ENCODE data around the gene SETD2. TPM values are rescaled to one million over a fixed set of nuclear protein-coding genes. Genes with fewer than 3 reads are reported as not detected.
"Not testable (repeated sequence)": the region's sequence is repeated elsewhere in the genome, so short reads cannot be mapped to it uniquely, and the experiment has no call there.

The SETD2 gene
- total RNA-seq, 1 experiment from 2014 or later: 37.0 TPM

- no peak for DNase-seq (ENCODE audit: low spot score)
- in situ Hi-C loops (cut with HindIII; ENCODE audit: low sequenced_read_pairs): no loop called here
Observed at GRCh38 chr3:47108546-47108945, 55.4 kb downstream of the SETD2 start.

GRCh38 chr3:47104259-47104658, 59.7 kb downstream of the SETD2 start:
- in situ Hi-C loops (cut with HindIII; ENCODE audit: low sequenced_read_pairs): no loop called here
- DNase-seq (ENCODE audit: low spot score): no peak

GRCh38 chr3:47103619-47104018, 60.3 kb downstream of the SETD2 start:
- no peak for DNase-seq (ENCODE audit: low spot score)
- in situ Hi-C loops (cut with HindIII; ENCODE audit: low sequenced_read_pairs): no loop called here

DNA sequence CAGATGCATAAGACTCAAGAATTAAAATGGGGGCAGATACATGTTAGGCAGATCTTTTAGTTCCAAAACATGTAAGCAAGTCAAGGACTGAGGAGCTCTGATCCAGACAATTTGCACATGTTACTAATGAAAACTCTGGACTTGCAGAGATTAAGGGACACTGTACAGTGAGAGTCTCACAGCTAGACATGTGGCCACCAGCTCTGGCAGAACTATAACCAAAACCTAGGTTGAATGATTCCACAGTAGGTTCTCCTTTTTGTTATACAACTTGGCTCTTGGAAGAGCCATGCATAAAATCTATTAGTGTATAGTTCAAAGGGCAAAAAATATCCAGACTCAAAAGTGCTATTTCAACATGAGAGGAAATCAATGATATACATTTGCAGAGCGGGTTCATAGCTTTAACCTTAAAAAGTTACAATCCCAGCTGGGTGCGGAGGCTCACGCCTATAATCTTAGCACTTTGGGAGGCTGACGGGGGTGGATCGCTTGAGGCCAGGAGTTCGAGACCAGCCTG, 61.8 kb downstream of the SETD2 start:
- DNase-seq (ENCODE audit: low spot score): no peak
- in situ Hi-C loops (cut with HindIII; ENCODE audit: low sequenced_read_pairs): no loop called here

- in situ Hi-C loops (cut with HindIII; ENCODE audit: low sequenced_read_pairs): no loop called here
- DNase-seq (ENCODE audit: low spot score): no peak
Observed at GRCh38 chr3:47098910-47099309, 65.0 kb downstream of the SETD2 start.

GRCh38 chr3:47097864-47098263, 66.0 kb downstream of the SETD2 start:
- no peak for DNase-seq (ENCODE audit: low spot score)
- in situ Hi-C loops (cut with HindIII; ENCODE audit: low sequenced_read_pairs): no loop called here

- no peak for DNase-seq (ENCODE audit: low spot score)
- in situ Hi-C loops (cut with HindIII; ENCODE audit: low sequenced_read_pairs): no loop called here
Observed at GRCh38 chr3:47096959-47097358, 67.0 kb downstream of the SETD2 start.

DNA sequence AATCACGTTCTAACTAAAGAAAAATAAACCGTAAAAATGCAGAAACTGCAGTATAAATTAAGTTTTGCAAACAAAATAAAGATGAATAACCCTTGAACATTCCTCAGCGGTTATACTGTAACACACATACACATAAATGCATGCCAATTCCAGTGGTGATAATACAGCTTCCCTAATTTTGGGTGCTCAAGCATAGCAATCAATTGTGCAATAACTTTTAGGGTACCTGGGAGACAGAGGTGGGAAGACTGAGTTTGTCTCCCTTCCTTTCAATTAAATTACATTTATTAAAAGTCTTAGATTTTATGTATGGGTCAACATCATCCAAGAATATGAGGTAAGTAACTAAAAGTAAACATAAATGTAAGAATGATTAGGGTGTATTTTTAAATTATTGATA, 71.8 kb downstream of the SETD2 start:
- in situ Hi-C loops (cut with HindIII; ENCODE audit: low sequenced_read_pairs): no loop called here
- no peak for DNase-seq (ENCODE audit: low spot score)

GRCh38 chr3:47089630-47090029, 74.3 kb downstream of the SETD2 start:
- in situ Hi-C loops (cut with HindIII; ENCODE audit: low sequenced_read_pairs): no loop called here
- no peak for DNase-seq (ENCODE audit: low spot score)

- in situ Hi-C loops (cut with HindIII; ENCODE audit: low sequenced_read_pairs): no loop called here
- no peak for DNase-seq (ENCODE audit: low spot score)
Observed at GRCh38 chr3:47086071-47086470, 77.8 kb downstream of the SETD2 start.

- DNase-seq (ENCODE audit: low spot score): no peak
- in situ Hi-C loops (cut with HindIII; ENCODE audit: low sequenced_read_pairs): no loop called here
Observed at GRCh38 chr3:47083786-47084185, 80.1 kb downstream of the SETD2 start.

- in situ Hi-C loops (cut with HindIII; ENCODE audit: low sequenced_read_pairs): no loop called here
- DNase-seq (ENCODE audit: low spot score): no peak
Observed at GRCh38 chr3:47082519-47082918, 81.4 kb downstream of the SETD2 start.

- no peak for DNase-seq (ENCODE audit: low spot score)
- in situ Hi-C loops (cut with HindIII; ENCODE audit: low sequenced_read_pairs): no loop called here
Observed at GRCh38 chr3:47079432-47079831, 84.5 kb downstream of the SETD2 start.

GRCh38 chr3:47073685-47074084, 90.2 kb downstream of the SETD2 start:
- DNase-seq (ENCODE audit: low spot score): no peak
- in situ Hi-C loops (cut with HindIII; ENCODE audit: low sequenced_read_pairs): no loop called here

GRCh38 chr3:47070770-47071169, 93.1 kb downstream of the SETD2 start:
- no peak for DNase-seq (ENCODE audit: low spot score)
- in situ Hi-C loops (cut with HindIII; ENCODE audit: low sequenced_read_pairs): no loop called here

GRCh38 chr3:47066259-47066658, 97.7 kb downstream of the SETD2 start:
- DNase-seq (ENCODE audit: low spot score); in situ Hi-C loops (cut with HindIII; ENCODE audit: low sequenced_read_pairs): not testable (repeated sequence)

GRCh38 chr3:47065681-47066080, 98.2 kb downstream of the SETD2 start:
- DNase-seq (ENCODE audit: low spot score): no peak
- in situ Hi-C loops (cut with HindIII; ENCODE audit: low sequenced_read_pairs): no loop called here

GRCh38 chr3:47065058-47065457, 98.9 kb downstream of the SETD2 start:
- DNase-seq (ENCODE audit: low spot score): no peak
- in situ Hi-C loops (cut with HindIII; ENCODE audit: low sequenced_read_pairs): no loop called here

- in situ Hi-C loops (cut with HindIII; ENCODE audit: low sequenced_read_pairs): no loop called here
- no peak for DNase-seq (ENCODE audit: low spot score)
Observed at GRCh38 chr3:47057212-47057671, 106.7 kb downstream of the SETD2 start.

DNA sequence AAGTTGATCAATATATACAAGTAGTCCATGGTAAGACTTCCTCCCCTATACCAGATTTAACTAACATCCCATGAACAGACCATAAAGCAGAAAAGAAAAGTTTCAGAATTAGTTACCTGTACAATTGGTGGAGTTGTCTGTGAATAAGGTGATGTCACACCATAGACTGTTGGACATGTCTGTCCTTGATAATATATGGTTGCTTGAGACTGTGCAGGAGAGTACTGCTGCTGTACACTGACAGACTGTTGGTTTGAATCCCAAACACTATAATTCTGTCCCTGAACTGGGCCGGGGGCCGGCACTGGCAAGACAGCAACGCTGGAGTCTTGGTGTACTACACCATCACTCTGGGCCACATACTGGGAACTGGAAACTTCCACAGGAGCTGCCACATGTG, 107.2 kb downstream of the SETD2 start:
- in situ Hi-C loops (cut with HindIII; ENCODE audit: low sequenced_read_pairs): no loop called here

DNA sequence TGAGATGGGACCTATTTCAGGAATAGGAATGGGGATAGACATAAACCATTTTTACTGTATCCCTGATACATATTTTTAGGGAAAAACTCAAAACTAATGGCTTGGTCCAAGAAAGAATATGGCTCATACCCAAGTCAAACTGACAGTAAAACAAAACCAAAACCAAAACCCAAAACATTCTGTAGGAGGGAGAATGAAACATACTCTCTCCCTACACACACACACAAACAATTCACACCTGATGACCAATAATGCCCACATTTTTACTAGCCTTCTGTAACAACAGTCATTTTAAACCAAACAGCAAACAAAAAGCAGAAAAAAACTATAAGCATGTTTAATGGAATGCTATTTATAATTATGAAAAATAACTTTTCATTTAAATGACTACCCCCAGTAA, 109.5 kb downstream of the SETD2 start:
- no peak for DNase-seq (ENCODE audit: low spot score)
- in situ Hi-C loops (cut with HindIII; ENCODE audit: low sequenced_read_pairs): no loop called here

More for the DNA sequence above, 107.2 kb downstream of the SETD2 start:
- no peak for DNase-seq (ENCODE audit: low spot score)

DNA sequence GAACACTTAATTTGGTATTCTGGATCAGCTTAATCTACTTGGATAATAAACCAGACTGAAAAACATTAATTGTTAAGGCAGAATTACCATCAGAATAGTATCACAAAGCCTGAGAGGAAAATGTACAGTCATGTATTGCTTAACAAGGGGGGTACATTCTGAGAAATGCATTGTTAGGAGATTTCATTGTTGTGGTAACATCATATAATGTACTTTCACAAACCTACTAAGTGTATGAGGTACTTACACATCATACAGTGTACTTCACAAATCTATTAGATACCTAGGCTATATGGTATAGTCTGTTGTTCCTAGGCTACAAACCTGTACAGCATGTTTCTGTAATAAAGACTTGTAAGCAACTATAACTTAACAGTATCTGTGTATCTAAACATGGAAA, 116.2 kb downstream of the SETD2 start:
- in situ Hi-C loops (cut with HindIII; ENCODE audit: low sequenced_read_pairs): no loop called here
- DNase-seq (ENCODE audit: low spot score): no peak

Data from G401 (cell line).